ENCODE measurements around the gene GASK1A.

GASK1A gene

DNA sequence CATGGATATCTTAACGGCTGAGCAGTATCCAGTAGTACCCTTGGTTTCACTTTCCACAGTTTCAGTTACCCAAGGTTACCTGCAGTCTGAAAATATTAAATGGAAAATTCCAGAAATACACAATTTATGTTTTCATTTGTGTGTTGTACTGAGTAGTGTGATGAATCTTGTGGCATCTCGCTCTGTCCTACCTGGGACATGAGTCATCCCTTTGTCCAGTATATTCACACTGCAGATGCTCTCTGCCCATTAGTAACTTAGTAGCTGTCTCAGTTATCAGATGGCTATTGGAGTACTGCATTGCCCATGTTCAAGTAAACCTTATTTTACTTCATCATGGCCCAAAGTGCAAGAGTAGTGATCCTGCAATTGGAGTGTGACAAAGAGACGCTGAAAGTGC lies 26.1 kb downstream of the GASK1A start:
- no peaks in the 10 kb centered on the region for H3K36me3 ChIP-seq (ENCODE audit: control insufficient read depth, insufficient read depth, low read length)
- no peak overlapping the region for H3K4me3 ChIP-seq (ENCODE audit: low read length)
- H3K9me3 ChIP-seq (ENCODE audit: control insufficient read depth, low read length) = no peaks in the 10 kb centered on the region
- no peaks in the 10 kb centered on the region for H3K4me1 ChIP-seq (ENCODE audit: control insufficient read depth, insufficient read depth, low read length)
- no peak overlapping the region for H3K9ac ChIP-seq (ENCODE audit: low read length)
- H3K27me3 ChIP-seq (ENCODE audit: control insufficient read depth, insufficient read depth, low read length) = no peaks in the 10 kb centered on the region

DNA sequence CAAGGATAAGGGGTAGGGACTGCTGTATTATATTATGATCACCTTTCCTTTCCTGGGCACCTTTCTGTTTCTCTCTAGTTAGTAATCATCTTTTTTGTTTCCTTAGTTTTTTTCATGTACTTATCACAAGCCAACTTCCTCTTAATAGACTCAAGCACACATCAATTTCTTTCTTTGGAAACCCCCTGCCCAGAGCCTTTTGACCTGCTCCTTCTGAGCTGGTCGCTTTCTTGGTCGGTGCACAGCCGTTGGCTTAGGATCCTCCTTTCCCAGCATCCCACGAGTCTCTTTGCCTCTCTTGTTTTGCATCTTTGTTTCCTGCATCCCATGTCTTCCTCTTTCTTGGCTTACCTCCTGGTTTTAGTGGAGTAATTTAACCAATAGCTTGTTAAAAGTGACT lies 26.9 kb downstream of the GASK1A start:
- no peaks in the 10 kb centered on the region for H3K27me3 ChIP-seq (ENCODE audit: control insufficient read depth, insufficient read depth, low read length)
- no peaks in the 10 kb centered on the region for H3K4me1 ChIP-seq (ENCODE audit: control insufficient read depth, insufficient read depth, low read length)
- H3K4me3 ChIP-seq (ENCODE audit: low read length) = no peak overlapping the region
- H3K9ac ChIP-seq (ENCODE audit: low read length) = no peak overlapping the region
- H3K9me3 ChIP-seq (ENCODE audit: control insufficient read depth, low read length) = no peaks in the 10 kb centered on the region
- H3K36me3 ChIP-seq (ENCODE audit: control insufficient read depth, insufficient read depth, low read length) = no peaks in the 10 kb centered on the region

DNA sequence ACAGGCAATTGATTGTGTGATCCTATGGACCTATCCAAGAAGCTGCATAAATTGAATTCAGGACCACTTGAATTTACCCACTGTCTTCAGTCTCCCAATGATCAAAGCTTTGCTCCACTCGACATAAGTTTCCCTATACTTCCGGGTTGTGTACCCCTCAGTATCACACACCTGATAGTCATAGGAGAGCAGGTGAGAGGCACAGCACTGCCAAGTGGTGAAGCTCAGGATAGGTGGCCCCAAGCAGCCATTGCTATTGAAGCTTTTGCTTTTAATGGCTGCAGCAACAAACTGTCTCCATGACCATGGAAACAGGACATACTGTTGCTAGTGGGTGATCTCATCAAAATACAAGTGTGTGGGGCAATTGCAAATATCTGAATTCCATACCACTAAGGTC lies 27.7 kb downstream of the GASK1A start:
- Histone ChIP-seq H3K9me3 (ENCODE audit: control insufficient read depth, low read length) (no peaks in the 10 kb centered on the region), H3K27me3 (ENCODE audit: control insufficient read depth, insufficient read depth, low read length) (no peaks in the 10 kb centered on the region), H3K4me1 (ENCODE audit: control insufficient read depth, insufficient read depth, low read length) (no peaks in the 10 kb centered on the region), H3K4me3 (ENCODE audit: low read length) (no peak overlapping the region), H3K36me3 (ENCODE audit: control insufficient read depth, insufficient read depth, low read length) (no peaks in the 10 kb centered on the region), H3K9ac (ENCODE audit: low read length) (no peak overlapping the region)

DNA sequence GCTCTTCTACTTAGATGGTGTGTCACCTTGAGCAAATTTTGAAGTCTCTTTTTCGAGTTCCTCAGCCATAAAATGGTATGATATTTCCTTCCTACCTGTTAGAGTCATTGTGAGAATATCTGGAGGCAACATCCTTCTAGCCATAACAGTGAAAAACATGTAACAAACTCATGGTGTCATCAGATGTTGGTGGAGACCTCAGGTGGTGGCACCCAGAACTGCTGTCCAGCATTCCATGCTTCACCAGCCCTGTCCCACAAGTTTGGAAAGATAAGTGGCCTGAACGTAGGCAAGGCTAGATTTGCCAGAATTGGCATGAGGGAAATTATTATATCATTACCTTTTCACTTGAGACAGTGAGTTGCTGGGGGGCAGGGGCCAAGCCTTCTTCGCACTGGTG lies 30.4 kb downstream of the GASK1A start:
- Histone ChIP-seq H3K4me3 (ENCODE audit: low read length) (no peak overlapping the region), H3K9me3 (ENCODE audit: control insufficient read depth, low read length) (no peaks in the 10 kb centered on the region), H3K9ac (ENCODE audit: low read length) (no peak overlapping the region), H3K27me3 (ENCODE audit: control insufficient read depth, insufficient read depth, low read length) (no peaks in the 10 kb centered on the region), H3K36me3 (ENCODE audit: control insufficient read depth, insufficient read depth, low read length) (no peaks in the 10 kb centered on the region), H3K4me1 (ENCODE audit: control insufficient read depth, insufficient read depth, low read length) (no peaks in the 10 kb centered on the region)

DNA sequence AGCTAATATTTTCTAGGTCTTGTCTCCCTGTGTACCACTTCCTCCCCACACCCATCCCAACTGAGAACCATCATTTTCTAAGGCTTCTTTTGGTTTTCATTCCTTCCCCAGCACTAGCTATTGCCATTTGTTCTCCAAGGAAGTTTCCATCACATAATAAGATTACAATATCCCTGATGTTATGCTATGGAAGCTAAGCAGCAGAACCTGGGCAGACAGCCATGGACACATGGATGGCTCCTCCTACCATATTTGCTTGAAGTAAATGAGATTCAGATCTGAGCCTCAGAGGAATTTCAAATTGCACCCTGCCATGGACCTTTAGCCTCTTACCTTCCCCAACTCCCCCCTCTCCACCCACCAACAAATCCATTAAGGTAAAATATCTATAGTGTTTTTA lies 31.5 kb downstream of the GASK1A start:
- no peaks in the 10 kb centered on the region for H3K27me3 ChIP-seq (ENCODE audit: control insufficient read depth, insufficient read depth, low read length)
- H3K9me3 ChIP-seq (ENCODE audit: control insufficient read depth, low read length) = no peaks in the 10 kb centered on the region
- no peak overlapping the region for H3K9ac ChIP-seq (ENCODE audit: low read length)
- H3K36me3 ChIP-seq (ENCODE audit: control insufficient read depth, insufficient read depth, low read length) = no peaks in the 10 kb centered on the region
- no peak overlapping the region for H3K4me3 ChIP-seq (ENCODE audit: low read length)
- H3K4me1 ChIP-seq (ENCODE audit: control insufficient read depth, insufficient read depth, low read length) = no peaks in the 10 kb centered on the region

DNA sequence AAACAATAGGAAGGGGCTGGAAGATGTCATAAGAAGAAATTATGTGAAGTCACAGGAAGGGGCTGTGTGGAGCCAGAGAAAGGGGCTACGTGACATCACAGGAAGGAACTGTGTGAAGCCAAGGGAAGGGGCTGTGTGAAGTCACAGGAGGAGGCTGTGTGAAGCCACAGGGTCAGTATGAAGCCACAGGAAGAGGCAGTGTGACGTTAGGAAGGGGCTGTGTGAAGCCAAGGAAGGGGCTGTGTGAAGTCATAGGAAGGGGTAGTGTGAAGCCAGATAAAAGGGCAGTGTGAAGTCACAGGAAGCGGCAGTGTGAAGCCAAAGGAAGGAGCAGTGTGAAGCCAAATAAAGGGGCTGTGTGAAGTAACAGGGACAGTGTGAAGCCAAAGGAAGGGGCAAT lies 32.5 kb downstream of the GASK1A start:
- Histone ChIP-seq H3K4me1 (ENCODE audit: control insufficient read depth, insufficient read depth, low read length) (no peaks in the 10 kb centered on the region), H3K27me3 (ENCODE audit: control insufficient read depth, insufficient read depth, low read length) (no peaks in the 10 kb centered on the region), H3K9me3 (ENCODE audit: control insufficient read depth, low read length) (no peaks in the 10 kb centered on the region), H3K36me3 (ENCODE audit: control insufficient read depth, insufficient read depth, low read length) (no peaks in the 10 kb centered on the region), H3K4me3 (ENCODE audit: low read length) (no peak overlapping the region), H3K9ac (ENCODE audit: low read length) (no peak overlapping the region)

DNA sequence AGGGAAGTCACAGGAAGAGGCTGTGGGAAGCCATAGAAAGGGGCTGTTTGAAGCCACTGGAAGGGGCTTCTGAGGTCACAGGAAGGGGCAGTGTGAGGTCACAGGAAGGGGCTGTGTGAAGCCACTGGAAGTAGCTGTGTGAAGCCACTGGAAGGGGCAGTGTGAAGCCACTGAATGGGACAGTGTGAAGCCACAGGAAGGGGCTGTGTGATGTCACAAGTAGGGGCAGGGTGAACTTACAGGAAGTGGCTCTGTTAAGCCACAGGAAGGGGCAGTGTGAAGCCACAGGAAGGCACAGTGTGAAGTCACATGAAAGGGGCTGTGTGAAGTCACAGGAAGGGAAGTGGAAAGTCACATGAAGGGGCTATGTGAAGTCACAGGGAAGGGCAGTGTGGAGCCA lies 33.1 kb downstream of the GASK1A start:
- H3K9ac ChIP-seq (ENCODE audit: low read length) = no peak overlapping the region
- H3K9me3 ChIP-seq (ENCODE audit: control insufficient read depth, low read length) = no peaks in the 10 kb centered on the region
- H3K4me3 ChIP-seq (ENCODE audit: low read length) = no peak overlapping the region
- no peaks in the 10 kb centered on the region for H3K36me3 ChIP-seq (ENCODE audit: control insufficient read depth, insufficient read depth, low read length)
- H3K27me3 ChIP-seq (ENCODE audit: control insufficient read depth, insufficient read depth, low read length) = no peaks in the 10 kb centered on the region
- H3K4me1 ChIP-seq (ENCODE audit: control insufficient read depth, insufficient read depth, low read length) = no peaks in the 10 kb centered on the region

DNA sequence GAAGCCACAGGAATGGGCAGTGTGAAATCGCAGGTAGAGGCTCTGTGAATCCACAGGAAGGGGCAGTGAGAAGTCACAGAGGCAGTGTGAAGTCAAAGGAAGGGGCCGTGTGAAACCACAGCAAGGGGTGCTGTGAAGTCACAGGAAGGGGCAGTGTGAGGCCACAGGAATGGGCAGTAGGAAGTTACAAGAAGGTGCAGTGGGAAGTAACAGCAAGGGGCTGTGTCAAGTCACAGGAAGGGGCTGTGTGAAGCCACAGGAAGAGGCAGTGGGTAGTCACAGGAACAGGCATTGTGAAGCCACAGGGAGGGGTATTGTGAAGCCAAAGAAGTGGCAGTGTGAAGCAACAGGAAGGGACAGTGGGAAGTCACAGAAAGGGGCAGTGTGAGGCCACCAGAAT lies 34.1 kb downstream of the GASK1A start:
- Histone ChIP-seq H3K4me1 (ENCODE audit: control insufficient read depth, insufficient read depth, low read length) (no peaks in the 10 kb centered on the region), H3K4me3 (ENCODE audit: low read length) (no peak overlapping the region), H3K9me3 (ENCODE audit: control insufficient read depth, low read length) (no peaks in the 10 kb centered on the region)

DNA sequence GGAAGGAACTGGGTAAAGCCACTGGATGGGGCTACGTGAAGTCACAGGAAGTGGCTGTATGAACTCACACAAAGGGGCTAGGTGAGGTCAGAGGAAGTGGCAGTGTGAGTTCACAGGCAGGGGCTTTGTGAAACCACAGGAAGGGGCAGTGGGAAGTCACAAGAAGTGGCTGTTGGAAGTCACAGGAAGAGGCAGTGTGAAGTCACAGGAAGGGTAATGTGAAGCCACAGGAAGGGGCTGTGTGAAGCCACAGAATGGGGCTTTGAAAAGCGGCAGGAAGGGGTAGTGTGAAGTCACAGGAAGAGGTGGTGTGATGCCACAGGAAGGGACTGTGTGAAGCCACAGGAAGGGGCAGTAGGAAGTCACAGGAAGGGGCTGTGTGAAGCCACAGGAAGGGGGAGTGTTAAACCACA lies 34.6 kb downstream of the GASK1A start:
- Histone ChIP-seq H3K9ac (ENCODE audit: low read length) (no peak overlapping the region), H3K4me1 (ENCODE audit: control insufficient read depth, insufficient read depth, low read length) (no peaks in the 10 kb centered on the region), H3K36me3 (ENCODE audit: control insufficient read depth, insufficient read depth, low read length) (no peaks in the 10 kb centered on the region), H3K4me3 (ENCODE audit: low read length) (no peak overlapping the region), H3K9me3 (ENCODE audit: control insufficient read depth, low read length) (no peaks in the 10 kb centered on the region), H3K27me3 (ENCODE audit: control insufficient read depth, insufficient read depth, low read length) (no peaks in the 10 kb centered on the region)

More for the DNA sequence above, 34.1 kb downstream of the GASK1A start:
- Histone ChIP-seq H3K9ac (ENCODE audit: low read length) (no peak overlapping the region), H3K27me3 (ENCODE audit: control insufficient read depth, insufficient read depth, low read length) (no peaks in the 10 kb centered on the region), H3K36me3 (ENCODE audit: control insufficient read depth, insufficient read depth, low read length) (no peaks in the 10 kb centered on the region)

DNA sequence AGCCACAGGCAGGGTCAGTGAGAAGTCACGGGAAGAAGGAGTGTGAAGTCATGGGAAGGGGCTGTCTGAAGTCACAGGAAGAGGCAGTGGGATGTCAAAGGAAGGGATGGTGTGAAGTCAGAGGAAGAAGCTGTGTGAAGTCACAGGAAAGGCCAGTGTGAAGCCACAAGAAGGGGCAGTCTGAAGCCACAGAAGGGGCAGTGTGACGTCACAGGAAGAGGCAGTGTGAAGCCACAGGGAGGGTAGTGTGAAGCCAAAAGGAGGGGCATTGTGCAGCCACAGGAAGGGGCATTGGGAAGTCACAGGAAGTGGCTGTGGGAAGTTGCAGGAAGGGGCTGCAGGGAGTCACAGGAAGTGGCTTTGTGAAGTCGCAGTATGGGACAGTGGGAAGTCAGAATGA lies 35.1 kb downstream of the GASK1A start:
- Histone ChIP-seq H3K4me3 (ENCODE audit: low read length) (no peak overlapping the region), H3K4me1 (ENCODE audit: control insufficient read depth, insufficient read depth, low read length) (no peaks in the 10 kb centered on the region), H3K27me3 (ENCODE audit: control insufficient read depth, insufficient read depth, low read length) (no peaks in the 10 kb centered on the region), H3K9me3 (ENCODE audit: control insufficient read depth, low read length) (no peaks in the 10 kb centered on the region), H3K36me3 (ENCODE audit: control insufficient read depth, insufficient read depth, low read length) (no peaks in the 10 kb centered on the region), H3K9ac (ENCODE audit: low read length) (no peak overlapping the region)

DNA sequence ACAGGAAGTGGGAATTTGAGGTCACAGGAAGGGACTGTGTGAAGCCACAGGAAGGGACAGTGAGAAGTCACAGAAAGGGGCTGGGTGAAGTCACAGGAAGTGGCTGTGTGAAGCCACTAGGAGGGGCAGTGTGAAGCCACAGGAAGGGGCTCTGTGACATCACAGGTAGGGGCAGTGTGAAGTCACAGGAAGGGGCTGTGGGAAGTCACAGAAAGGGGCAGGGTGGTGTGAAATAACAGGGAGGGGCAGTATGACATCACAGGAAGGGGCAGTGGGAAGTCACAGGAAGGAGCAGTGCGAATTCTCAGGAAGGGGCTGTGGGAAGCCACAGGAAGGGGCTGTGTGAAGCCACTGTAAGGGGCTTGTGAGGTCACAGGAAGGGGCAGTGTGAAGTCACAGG lies 35.8 kb downstream of the GASK1A start:
- no peaks in the 10 kb centered on the region for H3K9me3 ChIP-seq (ENCODE audit: control insufficient read depth, low read length)
- no peaks in the 10 kb centered on the region for H3K36me3 ChIP-seq (ENCODE audit: control insufficient read depth, insufficient read depth, low read length)
- H3K4me1 ChIP-seq (ENCODE audit: control insufficient read depth, insufficient read depth, low read length) = no peaks in the 10 kb centered on the region
- no peak overlapping the region for H3K4me3 ChIP-seq (ENCODE audit: low read length)
- no peak overlapping the region for H3K9ac ChIP-seq (ENCODE audit: low read length)
- H3K27me3 ChIP-seq (ENCODE audit: control insufficient read depth, insufficient read depth, low read length) = no peaks in the 10 kb centered on the region

DNA sequence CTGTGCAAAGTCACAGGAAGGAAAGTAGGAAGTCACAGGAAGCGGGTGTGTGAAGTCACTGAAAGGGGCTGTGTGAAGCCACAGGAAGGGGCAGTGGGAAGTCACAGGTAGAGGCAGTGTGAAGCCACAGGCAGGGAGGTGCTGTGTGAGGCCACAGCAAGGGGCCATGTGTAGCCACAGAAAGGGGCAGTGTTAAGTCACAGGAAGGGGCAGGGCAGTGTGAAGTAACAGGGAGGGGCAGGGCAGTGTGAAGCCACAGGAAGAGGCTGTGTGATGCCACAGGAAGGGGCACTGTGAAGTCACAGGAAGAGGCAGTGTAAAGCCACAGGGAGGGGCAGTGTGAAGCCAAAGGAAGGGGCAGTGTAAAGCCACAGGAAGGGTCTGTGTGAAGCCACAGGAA lies 36.5 kb downstream of the GASK1A start:
- Histone ChIP-seq H3K4me1 (ENCODE audit: control insufficient read depth, insufficient read depth, low read length) (peaks cover 2% of the 10 kb centered on the region), H3K36me3 (ENCODE audit: control insufficient read depth, insufficient read depth, low read length) (no peaks in the 10 kb centered on the region), H3K9ac (ENCODE audit: low read length) (no peak overlapping the region), H3K27me3 (ENCODE audit: control insufficient read depth, insufficient read depth, low read length) (no peaks in the 10 kb centered on the region), H3K9me3 (ENCODE audit: control insufficient read depth, low read length) (no peaks in the 10 kb centered on the region), H3K4me3 (ENCODE audit: low read length) (no peak overlapping the region)

DNA sequence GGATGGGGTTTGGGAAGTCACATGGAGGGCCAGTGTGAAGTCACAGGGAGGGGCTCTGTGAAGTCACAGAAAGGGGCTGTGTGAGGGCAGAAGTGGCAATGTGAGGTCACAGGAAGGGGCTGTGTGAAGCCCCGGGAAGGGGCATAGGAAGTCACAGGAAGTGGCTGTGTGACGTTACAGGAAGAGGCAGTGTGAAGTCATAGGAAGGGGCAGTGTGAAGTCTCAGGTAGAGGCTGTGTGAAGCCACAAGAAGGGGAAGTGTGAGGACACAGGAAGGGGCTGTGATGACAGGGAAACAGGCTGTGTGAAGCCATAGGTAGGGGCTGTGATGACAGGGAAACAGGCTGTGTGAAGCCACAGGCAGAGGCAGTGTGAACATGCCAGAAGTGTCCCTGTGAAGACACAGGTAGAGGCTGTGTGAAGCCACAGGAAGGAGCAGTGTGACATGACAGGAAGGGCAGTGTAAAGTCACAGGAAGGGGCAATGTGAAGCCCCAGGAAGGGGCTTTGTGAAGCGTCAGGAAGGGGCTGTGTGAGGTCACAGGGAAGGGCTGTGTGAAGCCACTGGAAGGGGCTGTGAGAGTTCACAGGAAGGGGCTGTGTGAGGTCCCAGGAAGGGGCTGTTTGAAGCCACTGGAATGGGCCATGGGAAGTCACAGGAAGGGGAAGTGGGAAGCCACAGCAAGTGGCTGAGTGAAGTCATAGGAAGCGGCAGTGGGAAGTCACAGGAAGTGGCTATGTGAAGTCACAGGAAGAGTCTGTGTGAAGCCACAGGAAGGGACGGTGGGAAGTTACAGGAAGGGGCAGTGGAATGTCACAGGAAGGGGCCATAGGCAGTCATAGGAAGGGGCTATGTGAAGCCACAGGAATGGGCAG lies 37.1 kb downstream of the GASK1A start:
- Histone ChIP-seq H3K9ac (ENCODE audit: low read length) (no peak overlapping the region), H3K4me1 (ENCODE audit: control insufficient read depth, insufficient read depth, low read length) (peaks cover 5% of the 10 kb centered on the region), H3K9me3 (ENCODE audit: control insufficient read depth, low read length) (no peaks in the 10 kb centered on the region), H3K27me3 (ENCODE audit: control insufficient read depth, insufficient read depth, low read length) (no peaks in the 10 kb centered on the region), H3K36me3 (ENCODE audit: control insufficient read depth, insufficient read depth, low read length) (no peaks in the 10 kb centered on the region), H3K4me3 (ENCODE audit: low read length) (no peak overlapping the region)
